Upper lobe of right lung (tissue), 1 donor: ENCODE data around the gene ZBTB7A. TPM values are rescaled to one million over a fixed set of nuclear protein-coding genes. Genes with fewer than 3 reads are reported as not detected.

ENCODE experiments used
- ATAC-seq: fragments of 200-7000 bp; cut with Tn5 transposase; one replicate; pipeline ENCODE4 v1.9.1; 2020; ENCODE audit warnings: mild to moderate bottlenecking, moderate library complexity
- DNase-seq: peaks from one replicate; pipeline ENCODE4 v3.0.0-alpha.2; 2020
- H3K27ac ChIP-seq: fragments of 200-600 bp; one replicate; pipeline ENCODE4 v1.8.0; 2022
- H3K27me3 ChIP-seq: fragments of 200-600 bp; one replicate; pipeline ENCODE4 v1.8.0; 2022; ENCODE audit warnings: mild to moderate bottlenecking
- H3K36me3 ChIP-seq: fragments of 200-600 bp; one replicate; pipeline ENCODE4 v1.8.0; 2022
- H3K4me1 ChIP-seq: fragments of 200-600 bp; one replicate; pipeline ENCODE4 v1.8.0; 2022
- H3K4me3 ChIP-seq: fragments of 200-600 bp; one replicate; pipeline ENCODE4 v1.8.0; 2022; ENCODE audit warnings: mild to moderate bottlenecking
- H3K9me3 ChIP-seq: fragments of 200-600 bp; one replicate; pipeline ENCODE4 v1.8.0; 2022
- CTCF ChIP-seq: fragments of 200-600 bp; IDR thresholded peaks from one replicate; pipeline ENCODE4 v1.8.0; 2022; ENCODE audit warnings: antibody characterized with exemption
- intact Hi-C: fragments of 100-400 bp; cut with DNase I; formaldehyde crosslinking; loops from one replicate; pipeline ENCODE4 v1.11.0; 2022
- total RNA-seq: library from RNA; stranded (reverse); fragmentation: NEBNext Ultra II Directional; extraction: Animal tissue kit (Norgen Biotek cat#: 25700); gene quantifications from one replicate; pipeline ENCODE4 v1.2.1, GENCODE V29; 2021
- donor health status: DM: no; HTN: yes; CAD: no; lungs with severe emphysema.

Gene ZBTB7A
- total RNA-seq, 1 donor from 2014 or later, result 54.3 TPM

- TF ChIP-seq CTCF, result no peak
- peak; percentile 21 for ATAC-seq
- intact Hi-C loops, result no loop called here
- H3K9me3 ChIP-seq, result no peaks in the 10 kb centered on the region
- peaks cover 32% of the 10 kb centered on the region for H3K36me3 ChIP-seq
- peaks cover 12% of the 10 kb centered on the region for H3K4me1 ChIP-seq
- no peaks in the 10 kb centered on the region for H3K27me3 ChIP-seq
- no peak for DNase-seq
- H3K4me3 ChIP-seq, result no peak overlapping the region
- no peak overlapping the region for H3K27ac ChIP-seq
Measured at GRCh38 chr19:4042064-4042730, 24.5 kb downstream of the ZBTB7A start.

- ATAC-seq (no peak), DNase-seq (no peak)
- no peaks in the 10 kb centered on the region for H3K27me3 ChIP-seq
- intact Hi-C loops, result loop anchor here (2.0 kb wide), 1 partner anchor 68 kb away; no protein-coding TSS in a partner anchor
- no peak overlapping the region for H3K27ac ChIP-seq
- H3K4me3 ChIP-seq, result no peak overlapping the region
- TF ChIP-seq CTCF, result no peak
- no peaks in the 10 kb centered on the region for H3K9me3 ChIP-seq
- peaks cover 17% of the 10 kb centered on the region for H3K36me3 ChIP-seq
- peaks cover 10% of the 10 kb centered on the region for H3K4me1 ChIP-seq
Measured at GRCh38 chr19:4038661-4039423, 27.9 kb downstream of the ZBTB7A start.

- Histone ChIP-seq H3K36me3 (peaks cover 23% of the 10 kb centered on the region), H3K4me1 (peaks cover 10% of the 10 kb centered on the region), H3K27ac (no peak overlapping the region), H3K27me3 (no peaks in the 10 kb centered on the region), H3K9me3 (no peaks in the 10 kb centered on the region), H3K4me3 (no peak overlapping the region)
- no peak for TF ChIP-seq CTCF
- intact Hi-C loops, result loop anchor here (2.0 kb wide), 1 partner anchor 69 kb away; no protein-coding TSS in a partner anchor
- ATAC-seq (no peak), DNase-seq (no peak)
Measured at GRCh38 chr19:4038057-4038456, 28.6 kb downstream of the ZBTB7A start.

DNA sequence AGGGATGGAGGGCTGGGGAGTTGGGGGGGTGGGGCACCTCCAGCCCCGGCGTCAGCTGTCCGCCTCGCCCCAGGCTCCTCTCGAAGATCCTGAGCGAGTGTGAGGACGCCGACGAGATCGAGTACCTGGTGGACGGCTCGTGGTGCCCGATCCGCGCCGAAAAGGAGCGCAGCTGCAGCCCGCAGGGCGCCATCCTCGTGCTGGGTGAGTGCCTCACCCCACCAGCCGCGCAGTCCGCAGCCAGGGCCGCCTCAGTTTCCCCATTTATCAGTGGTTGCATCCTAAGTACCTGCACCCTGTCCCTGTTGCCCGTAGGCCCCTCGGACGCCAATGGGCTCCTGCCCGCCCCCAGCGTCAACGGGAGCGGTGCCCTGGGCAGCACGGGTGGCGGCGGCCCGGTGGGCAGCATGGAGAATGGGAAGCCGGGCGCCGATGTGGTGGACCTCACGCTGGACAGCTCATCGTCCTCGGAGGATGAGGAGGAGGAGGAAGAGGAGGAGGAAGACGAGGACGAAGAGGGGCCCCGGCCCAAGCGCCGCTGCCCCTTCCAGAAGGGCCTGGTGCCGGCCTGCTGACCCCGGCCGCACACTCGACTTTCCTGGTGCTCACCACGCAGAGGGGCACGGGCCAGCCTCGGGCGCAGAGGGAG is 29.3 kb downstream of the ZBTB7A start:
- DNase-seq (peak; percentile 63), ATAC-seq (no peak)
- no peak for TF ChIP-seq CTCF
- H3K27me3 ChIP-seq, result no peaks in the 10 kb centered on the region
- H3K27ac ChIP-seq, result no peak overlapping the region
- intact Hi-C loops, result no loop called here
- no peaks in the 10 kb centered on the region for H3K9me3 ChIP-seq
- peaks cover 4% of the 10 kb centered on the region for H3K4me1 ChIP-seq
- H3K36me3 ChIP-seq, result peaks cover 23% of the 10 kb centered on the region
- H3K4me3 ChIP-seq, result no peak overlapping the region

DNA sequence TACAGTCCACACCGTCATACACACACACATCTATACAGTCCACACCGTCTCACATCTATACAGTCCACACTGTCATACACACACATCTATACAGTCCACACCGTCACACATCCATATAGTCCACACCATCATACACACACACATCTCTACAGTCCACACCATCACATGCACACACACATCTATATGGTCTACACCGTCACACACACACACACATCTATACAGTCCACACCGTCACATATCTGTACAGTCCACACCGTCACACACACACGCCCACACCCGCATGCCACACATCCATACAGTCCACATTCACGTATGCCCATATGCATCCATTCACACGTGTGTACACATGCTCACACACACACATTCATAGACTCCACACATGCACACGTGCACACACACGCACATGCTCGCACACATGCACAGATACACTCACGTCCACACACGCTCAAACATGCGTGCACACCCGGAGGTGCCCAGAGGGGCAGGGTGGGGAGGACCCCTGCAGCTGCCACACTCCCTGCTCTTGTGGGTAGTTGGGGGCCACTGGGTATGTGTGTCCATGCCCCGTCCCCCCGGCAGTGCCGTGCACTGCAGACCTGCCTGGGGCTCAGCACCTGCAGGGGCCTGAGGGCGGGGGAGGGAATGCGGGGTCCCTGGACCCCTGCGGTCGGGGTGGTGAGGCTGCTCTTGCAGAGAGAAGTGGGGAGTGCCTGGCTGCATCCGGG is 30.0 kb downstream of the ZBTB7A start:
- ATAC-seq (no peak), DNase-seq (no peak)
- TF ChIP-seq CTCF, result no peak
- H3K27ac ChIP-seq, result no peak overlapping the region
- peaks cover 23% of the 10 kb centered on the region for H3K36me3 ChIP-seq
- no peak overlapping the region for H3K4me3 ChIP-seq
- no peaks in the 10 kb centered on the region for H3K27me3 ChIP-seq
- intact Hi-C loops, result no loop called here
- H3K4me1 ChIP-seq, result no peaks in the 10 kb centered on the region
- no peaks in the 10 kb centered on the region for H3K9me3 ChIP-seq
